AG10803 (cell line): ENCODE measurements around the gene TSHZ1.

Experiments
- DNase-seq: peaks from one replicate; pipeline ENCODE4 v3.0.0; 2010; ENCODE audit warnings: low read depth
- H3K4me3 ChIP-seq: 2 replicates; pipeline ENCODE4 v1.5.1; 2011; ENCODE audit warnings: mild to moderate bottlenecking, low read length, control low read depth
- TF ChIP-seq, protein P1 (sequence below): conservative IDR thresholded peaks from 2 replicates; pipeline ENCODE4 v1.5.1; 2011; ENCODE audit warnings: mild to moderate bottlenecking, low read length, control low read depth, inconsistent platforms

TSHZ1 gene

GRCh38 chr18:75284566-75284965 lies 74.0 kb downstream of the TSHZ1 start:
- no peak for DNase-seq
- TF ChIP-seq, protein P1, sequence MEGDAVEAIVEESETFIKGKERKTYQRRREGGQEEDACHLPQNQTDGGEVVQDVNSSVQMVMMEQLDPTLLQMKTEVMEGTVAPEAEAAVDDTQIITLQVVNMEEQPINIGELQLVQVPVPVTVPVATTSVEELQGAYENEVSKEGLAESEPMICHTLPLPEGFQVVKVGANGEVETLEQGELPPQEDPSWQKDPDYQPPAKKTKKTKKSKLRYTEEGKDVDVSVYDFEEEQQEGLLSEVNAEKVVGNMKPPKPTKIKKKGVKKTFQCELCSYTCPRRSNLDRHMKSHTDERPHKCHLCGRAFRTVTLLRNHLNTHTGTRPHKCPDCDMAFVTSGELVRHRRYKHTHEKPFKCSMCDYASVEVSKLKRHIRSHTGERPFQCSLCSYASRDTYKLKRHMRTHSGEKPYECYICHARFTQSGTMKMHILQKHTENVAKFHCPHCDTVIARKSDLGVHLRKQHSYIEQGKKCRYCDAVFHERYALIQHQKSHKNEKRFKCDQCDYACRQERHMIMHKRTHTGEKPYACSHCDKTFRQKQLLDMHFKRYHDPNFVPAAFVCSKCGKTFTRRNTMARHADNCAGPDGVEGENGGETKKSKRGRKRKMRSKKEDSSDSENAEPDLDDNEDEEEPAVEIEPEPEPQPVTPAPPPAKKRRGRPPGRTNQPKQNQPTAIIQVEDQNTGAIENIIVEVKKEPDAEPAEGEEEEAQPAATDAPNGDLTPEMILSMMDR, result no peak
- no peak overlapping the region for H3K4me3 ChIP-seq

DNA sequence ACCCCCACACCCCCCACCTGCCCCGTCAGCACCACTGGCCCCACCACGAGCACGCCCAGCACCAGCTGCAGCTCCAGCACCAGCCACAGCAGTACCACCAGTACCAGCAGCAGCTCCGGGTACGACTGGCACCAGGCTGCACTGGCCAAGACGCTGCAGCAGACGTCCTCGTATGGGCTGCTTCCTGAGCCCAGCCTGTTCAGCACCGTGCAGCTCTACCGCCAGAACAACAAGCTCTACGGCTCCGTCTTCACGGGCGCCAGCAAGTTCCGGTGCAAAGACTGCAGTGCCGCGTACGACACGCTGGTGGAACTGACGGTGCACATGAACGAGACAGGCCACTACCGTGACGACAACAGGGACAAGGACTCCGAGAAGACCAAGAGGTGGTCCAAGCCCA lies 75.3 kb downstream of the TSHZ1 start:
- DNase-seq, result no peak
- TF ChIP-seq, protein P1, result no peak
- no peak overlapping the region for H3K4me3 ChIP-seq

GRCh38 chr18:75287006-75287405 lies 76.4 kb downstream of the TSHZ1 start:
- no peak overlapping the region for H3K4me3 ChIP-seq
- no peak for DNase-seq
- TF ChIP-seq, protein P1, result no peak

GRCh38 chr18:75287700-75288099 lies 77.1 kb downstream of the TSHZ1 start:
- TF ChIP-seq, protein P1, result no peak
- no peak overlapping the region for H3K4me3 ChIP-seq
- DNase-seq, result no peak

DNA sequence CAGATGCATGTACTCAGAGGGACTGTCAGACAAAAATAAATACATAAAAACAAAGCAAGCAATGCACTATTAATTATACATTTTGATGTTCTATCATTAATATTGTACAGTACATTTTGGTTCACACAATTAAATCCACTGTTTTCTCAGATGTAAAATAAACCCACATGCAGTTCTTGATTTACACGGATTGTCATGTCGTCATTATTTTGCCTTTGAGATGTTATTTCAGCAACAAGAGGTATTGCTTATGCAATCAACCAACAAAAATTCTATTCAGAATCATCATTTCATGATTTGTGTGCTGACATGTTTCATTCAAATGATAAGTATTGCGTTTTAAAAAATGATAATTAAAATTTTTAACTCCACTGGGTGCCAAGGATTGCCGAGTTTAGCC lies 79.2 kb downstream of the TSHZ1 start:
- TF ChIP-seq, protein P1, result no peak
- H3K4me3 ChIP-seq, result no peak overlapping the region
- DNase-seq, result no peak

- H3K4me3 ChIP-seq, result no peak overlapping the region
- TF ChIP-seq, protein P1, result no peak
- no peak for DNase-seq
These were observed 80.3 kb downstream of the TSHZ1 start for GRCh38 chr18:75290737-75291358.

DNA sequence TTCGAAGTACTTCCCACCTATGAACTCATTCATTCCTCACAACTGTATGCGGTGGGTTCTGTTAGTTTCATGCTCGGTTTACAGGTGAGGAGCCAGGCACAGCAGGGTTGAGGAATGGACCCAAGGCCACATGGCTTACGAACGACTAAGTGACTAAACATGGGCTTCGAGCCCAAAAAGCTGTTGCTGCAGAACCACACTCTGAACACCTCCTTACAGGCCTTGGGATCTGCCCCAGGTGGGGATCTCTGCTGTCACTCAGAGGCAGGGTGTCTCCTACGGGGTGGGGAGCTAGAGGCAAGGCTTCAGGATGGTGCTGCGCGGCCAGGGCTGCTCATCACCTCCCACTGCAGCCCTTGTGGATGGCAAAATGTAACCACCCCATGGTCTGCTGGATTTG lies 80.9 kb downstream of the TSHZ1 start:
- TF ChIP-seq, protein P1, result no peak
- no peak for DNase-seq
- H3K4me3 ChIP-seq, result no peak overlapping the region
